Sigmoid colon (tissue), 7 donors: ENCODE results near the gene ASPSCR1. TPM values are rescaled to one million over a fixed set of nuclear protein-coding genes. Genes with fewer than 3 reads are reported as not detected.

Source experiments
- DNase-seq: peaks from one replicate; pipeline ENCODE4 v3.0.0-alpha.2; 2019
- H3K27ac ChIP-seq, 4 donors: fragments of 200-600 bp; sonication (generic); one replicate each; pipeline ENCODE4 v1.5.1; 2016 to 2019; ENCODE audit warnings: mild to moderate bottlenecking in 1 of 4
- H3K27me3 ChIP-seq, 3 donors: fragments of 200-600 bp; sonication (generic); one replicate each; pipeline ENCODE4 v1.5.1; 2019; ENCODE audit warnings: mild to moderate bottlenecking in 1 of 3
- H3K36me3 ChIP-seq, 4 donors: fragments of 200-600 bp; sonication (generic); one replicate each; pipeline ENCODE4 v1.5.1; 2016 to 2019
- H3K4me1 ChIP-seq, 4 donors: fragments of 200-600 bp; sonication (generic); one replicate each; pipeline ENCODE4 v1.5.1; 2017 to 2019
- H3K4me3 ChIP-seq, 4 donors: fragments of 200-600 bp; sonication (generic); one replicate each; pipeline ENCODE4 v1.5.1; 2017 to 2019; ENCODE audit warnings: mild to moderate bottlenecking in 2 of 4, moderate library complexity in 1 of 4
- H3K9me3 ChIP-seq, 4 donors: fragments of 200-600 bp in 3 of 4; sonication (generic) in 3 of 4; one replicate each; pipeline versions ENCODE4 v1.5.1 to v1.6.1; 2013 to 2019
- CTCF ChIP-seq, 4 experiments: fragments of 450-650 bp in 3 of 4; fragments of 200-600 bp in 1 of 4; IDR thresholded peaks; one replicate each; pipeline ENCODE4 v1.5.1; 2016 to 2019; ENCODE audit warnings: antibody characterized with exemption in 4 of 4, mild to moderate bottlenecking in 3 of 4, moderate library complexity in 2 of 4
- EP300 ChIP-seq, 4 donors: sonication (generic); formaldehyde crosslinking; IDR thresholded peaks; one replicate each; pipeline ENCODE4 v1.6.1; 2017; ENCODE audit warnings: antibody characterized with exemption in 4 of 4
- POLR2A ChIP-seq, 2 donors: fragments of 450-650 bp; IDR thresholded peaks; one replicate each; pipeline ENCODE4 v1.6.1; 2016; ENCODE audit warnings: antibody characterized with exemption in 2 of 2, mild to moderate bottlenecking in 2 of 2, moderate library complexity in 2 of 2
- POLR2AphosphoS5 ChIP-seq, 4 donors: sonication (generic); formaldehyde crosslinking; IDR thresholded peaks; one replicate each; pipeline ENCODE4 v1.6.1; 2017; ENCODE audit warnings: antibody characterized with exemption in 4 of 4
- WGBS, 2 donors: extraction: QIAGEN DNeasy Blood & Tissue Kit; methylation state at CpG; one replicate each; pipeline ENCODE4 v1.1.7; 2013; 5-methylcytosine and 5-hydroxymethylcytosine counted together
- intact Hi-C: fragments of 100-400 bp; cut with DNase I; formaldehyde crosslinking; loops from one replicate; pipeline ENCODE4 v1.15.1; 2023
- polyA plus RNA-seq, 3 donors: library from polyadenylated mRNA; stranded (reverse); fragments of 200-250 nt; gene quantifications; one replicate each; pipeline ENCODE4 v1.2.3, GENCODE V29; 2013
- total RNA-seq, 4 donors: library from RNA; depleted of rRNA; stranded (reverse); fragments of >200 nt; gene quantifications; one replicate each; pipeline ENCODE4 v1.1.0, GENCODE V29; 2016
- donor health status: healthy with polysubstance abuse.
- donor health status: Bipolar disorder and iron deficiency.
- donor health status: healthy.

Gene ASPSCR1
- total and polyA plus RNA-seq, 7 donors = 9.3 to 35.9 (median 23.4) TPM

GRCh38 chr17:82051776-82052637, 74.6 kb downstream of the ASPSCR1 start, which contains the start of the genes GPS1 and RFNG:
Gene GPS1, plus strand, starts transcription at chr17:82051898. Its CDS starts 34 bp downstream, at chr17:82051932.
Gene RFNG, minus strand, starts transcription at chr17:82051811. Its CDS starts 45 bp downstream, at chr17:82051766.
- Histone ChIP-seq H3K9me3 (no peaks in the 10 kb centered on the region), H3K36me3 (peaks cover 24 to 72% (median 29%) of the 10 kb centered on the region in 4 donors), H3K4me3 (peak within 1 kb of the TSS; percentile 61 to 90 (median 86)), H3K27me3 (no peaks in the 10 kb centered on the region), H3K4me1 (peaks cover 0 to 38% (median 35%) of the 10 kb centered on the region in 4 donors), H3K27ac (peak within 1 kb of the TSS; percentile 55 to 84 (median 72))
- 1% methylated on average over 94 of the region's 94 CpGs for WGBS, 2 donors
- intact Hi-C loops = no loop called here
- DNase-seq = peak; percentile 84
- TF ChIP-seq POLR2AphosphoS5 (IDR thresholded peaks at IDR 0.05) (peak; percentile 22 to 83 (median 62)), CTCF (IDR thresholded peaks at IDR 0.05) (no peak), EP300 (IDR thresholded peaks at IDR 0.05) (no peak), POLR2A (IDR thresholded peaks at IDR 0.05) (no peak)

GRCh38 chr17:82052638-82053059, 75.2 kb downstream of the ASPSCR1 start:
- peak overlapping the region in 3 of 4 donors; percentile 66 to 84 (median 77) for H3K27ac ChIP-seq
- intact Hi-C loops = no loop called here
- 14 to 29% methylated on average over 19 of the region's 19 CpGs for WGBS, 2 donors
- H3K36me3 ChIP-seq = peaks cover 25 to 72% (median 34%) of the 10 kb centered on the region in 4 donors
- H3K4me3 ChIP-seq = peak overlapping the region; percentile 61 to 90 (median 86)
- TF ChIP-seq EP300 (IDR thresholded peaks at IDR 0.05) = no peak
- no peak for TF ChIP-seq CTCF (IDR thresholded peaks at IDR 0.05)
- TF ChIP-seq POLR2A (IDR thresholded peaks at IDR 0.05) = no peak
- TF ChIP-seq POLR2AphosphoS5 (IDR thresholded peaks at IDR 0.05) = no peak
- no peaks in the 10 kb centered on the region for H3K27me3 ChIP-seq
- no peaks in the 10 kb centered on the region for H3K9me3 ChIP-seq
- no peak for DNase-seq
- H3K4me1 ChIP-seq = peaks cover 0 to 38% (median 35%) of the 10 kb centered on the region in 4 donors

- intact Hi-C loops = no loop called here
- Histone ChIP-seq H3K4me3 (peak overlapping the region in 2 of 4 donors; percentile 83 to 89), H3K27ac (no peak overlapping the region), H3K4me1 (peaks cover 0 to 38% (median 35%) of the 10 kb centered on the region in 4 donors), H3K9me3 (no peaks in the 10 kb centered on the region), H3K27me3 (no peaks in the 10 kb centered on the region), H3K36me3 (peaks cover 26 to 72% (median 35%) of the 10 kb centered on the region in 4 donors)
- no peak for TF ChIP-seq POLR2AphosphoS5 (IDR thresholded peaks at IDR 0.05)
- no peak for TF ChIP-seq POLR2A (IDR thresholded peaks at IDR 0.05)
- no peak for TF ChIP-seq CTCF (IDR thresholded peaks at IDR 0.05)
- TF ChIP-seq EP300 (IDR thresholded peaks at IDR 0.05) = no peak
- DNase-seq = no peak
- WGBS, 2 donors = 91 to 92% methylated on average over 19 of the region's 19 CpGs
Measured at GRCh38 chr17:82053130-82053529, 75.7 kb downstream of the ASPSCR1 start.

- no peak for DNase-seq
- 96% methylated on average over 28 of the region's 28 CpGs for WGBS, 2 donors
Measured at GRCh38 chr17:82053556-82054263, 76.3 kb downstream of the ASPSCR1 start.

More at GRCh38 chr17:82053556-82054263, 76.3 kb downstream of the ASPSCR1 start:
- Histone ChIP-seq H3K36me3 (peaks cover 30 to 72% (median 33%) of the 10 kb centered on the region in 4 donors), H3K27ac (no peak overlapping the region), H3K27me3 (no peaks in the 10 kb centered on the region), H3K4me1 (peaks cover 0 to 38% (median 35%) of the 10 kb centered on the region in 4 donors), H3K9me3 (no peaks in the 10 kb centered on the region), H3K4me3 (no peak overlapping the region)
- TF ChIP-seq EP300 (IDR thresholded peaks at IDR 0.05) = no peak
- intact Hi-C loops = no loop called here
